GM18909 (cell line): Measurements from ENCODE around the gene SMAD3.
A peak's percentile ranks its signal among the peaks of the same experiment; 100 is the strongest.

Experiments
- ATAC-seq: cut with Tn5 transposase; IDR thresholded peaks from one replicate; pipeline ENCODE4 v1.9.1; 2021; ENCODE audit warnings: mild to moderate bottlenecking; ENCODE audit not compliant: unreplicated experiment, poor library complexity

The SMAD3 gene

DNA sequence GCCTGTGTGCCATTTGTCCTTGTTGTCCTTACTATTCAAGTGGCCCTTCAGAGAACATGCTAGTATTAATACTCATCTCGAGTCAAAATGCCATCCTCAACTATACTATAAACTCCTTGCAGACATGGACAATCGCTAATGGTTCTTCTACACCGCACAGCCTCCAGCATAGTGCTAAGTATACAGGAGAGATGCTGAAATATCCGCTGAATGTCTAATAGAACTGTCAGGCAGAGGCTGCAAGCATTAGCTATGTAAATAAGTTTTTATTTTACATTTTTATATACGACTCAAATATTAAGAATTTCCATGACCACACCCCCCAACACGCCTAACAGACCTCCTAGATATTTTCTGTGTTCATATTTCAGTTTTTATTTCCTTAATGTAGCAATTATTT lies 149.7 kb downstream of the SMAD3 start:
- no peak for ATAC-seq

DNA sequence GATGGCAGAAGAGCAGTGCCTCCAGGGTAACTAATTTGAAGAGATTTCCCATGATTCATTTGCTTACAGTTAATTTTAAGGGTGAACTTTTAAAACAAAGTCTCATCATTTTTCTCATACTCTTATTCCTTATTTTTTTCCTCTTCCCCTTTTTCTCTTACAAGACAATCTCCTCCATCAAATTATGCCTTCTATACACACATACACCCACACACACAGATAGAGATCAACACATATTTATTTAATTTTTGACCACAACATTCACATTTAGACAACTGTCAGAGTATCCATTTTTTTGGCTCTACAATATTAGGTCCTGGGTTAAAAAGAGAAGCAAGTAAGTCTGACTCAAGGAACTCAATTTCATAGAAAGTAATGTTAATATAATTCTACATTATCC lies 151.5 kb downstream of the SMAD3 start:
- ATAC-seq: no peak

DNA sequence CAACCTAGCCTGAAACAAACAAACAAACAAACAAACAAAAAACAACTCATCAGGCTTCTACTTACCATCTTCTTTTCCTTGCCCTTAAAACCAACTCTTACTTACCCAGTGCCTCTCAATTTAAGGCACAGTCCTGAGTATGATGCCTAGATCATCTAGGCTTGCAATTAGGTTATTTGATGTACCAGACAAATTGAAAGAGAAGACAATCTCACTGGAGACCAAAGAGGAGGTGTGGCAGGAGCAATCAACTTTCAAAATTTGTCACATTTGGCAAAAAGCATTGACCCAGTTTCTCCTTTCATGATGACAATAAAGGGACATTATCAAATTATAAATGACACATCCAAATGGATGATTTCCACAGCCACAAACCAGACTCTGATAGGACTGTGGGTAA lies 153.0 kb downstream of the SMAD3 start:
- ATAC-seq: no peak

DNA sequence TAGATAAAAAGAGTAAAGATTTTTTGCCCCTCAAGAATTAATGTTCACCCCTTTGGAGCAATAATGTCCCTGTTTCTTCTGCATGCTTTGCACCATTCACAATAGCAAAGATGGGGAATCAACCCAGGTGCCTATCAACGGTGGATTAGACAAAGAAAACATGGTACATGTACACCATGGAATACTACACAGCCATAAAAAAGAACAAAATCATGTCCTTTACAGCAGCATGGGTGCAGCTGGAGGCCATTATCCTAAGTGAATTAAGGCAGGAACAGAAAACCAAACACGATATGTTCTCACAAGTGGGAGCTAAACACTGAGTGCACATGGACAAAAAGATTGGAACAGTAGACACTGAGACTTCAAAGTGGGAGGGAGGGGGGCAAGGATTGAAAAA lies 153.9 kb downstream of the SMAD3 start:
- no peak for ATAC-seq

DNA sequence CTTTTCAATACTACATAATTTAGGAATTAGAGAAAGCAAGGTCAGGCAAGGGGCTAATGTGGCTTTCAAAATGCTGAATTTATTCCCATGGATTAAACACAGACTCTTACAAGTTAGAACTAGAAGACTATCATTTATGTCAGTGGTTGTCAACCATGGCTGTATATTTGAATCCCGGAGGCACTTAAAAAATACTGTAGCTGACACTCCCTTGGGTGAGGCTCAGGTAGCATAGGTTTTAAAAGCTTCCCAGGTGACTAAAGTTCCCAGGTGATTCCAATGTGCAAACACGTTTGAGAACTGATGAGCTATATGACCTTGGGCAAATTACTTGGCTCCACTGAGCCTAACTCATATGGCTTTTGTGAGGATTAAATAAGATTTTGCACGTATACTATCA lies 159.5 kb downstream of the SMAD3 start:
- ATAC-seq: no peak

DNA sequence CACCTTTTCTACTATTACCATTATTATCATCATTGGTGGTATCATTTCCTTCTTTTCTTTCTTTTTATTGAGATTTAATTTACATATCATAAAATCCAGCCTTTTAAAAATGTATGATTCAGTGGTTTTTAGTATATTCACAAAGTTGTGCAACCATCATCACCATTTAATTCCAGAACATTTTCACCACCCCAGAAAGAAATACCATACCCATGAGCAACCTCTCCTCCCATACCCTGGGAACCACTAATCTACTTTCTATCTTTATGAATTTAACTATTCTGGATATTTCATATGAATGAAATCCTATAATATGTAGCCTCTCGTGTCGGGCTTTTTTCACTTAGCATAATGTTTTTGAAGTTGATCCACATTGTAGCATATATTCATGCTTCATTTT lies 159.9 kb downstream of the SMAD3 start:
- ATAC-seq: no peak

DNA sequence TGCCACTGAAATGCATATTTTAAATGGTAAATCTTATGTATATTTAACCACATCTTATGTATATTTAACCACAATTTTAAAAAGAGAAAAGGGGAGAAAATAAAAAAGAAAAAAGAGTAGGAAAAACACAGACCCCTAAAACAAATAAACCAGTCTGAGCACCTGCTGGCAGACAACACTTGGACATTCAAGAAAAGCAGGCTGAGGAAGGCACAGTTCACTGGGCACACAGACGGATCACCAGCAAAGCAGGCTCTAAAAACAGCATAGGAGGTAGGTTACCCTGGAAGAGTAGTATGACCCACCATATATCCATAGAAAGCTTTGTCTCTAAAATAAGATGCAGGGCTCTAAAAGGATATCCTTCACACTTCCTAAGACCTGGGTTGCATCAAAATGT lies 162.0 kb downstream of the SMAD3 start:
- ATAC-seq: no peak

DNA sequence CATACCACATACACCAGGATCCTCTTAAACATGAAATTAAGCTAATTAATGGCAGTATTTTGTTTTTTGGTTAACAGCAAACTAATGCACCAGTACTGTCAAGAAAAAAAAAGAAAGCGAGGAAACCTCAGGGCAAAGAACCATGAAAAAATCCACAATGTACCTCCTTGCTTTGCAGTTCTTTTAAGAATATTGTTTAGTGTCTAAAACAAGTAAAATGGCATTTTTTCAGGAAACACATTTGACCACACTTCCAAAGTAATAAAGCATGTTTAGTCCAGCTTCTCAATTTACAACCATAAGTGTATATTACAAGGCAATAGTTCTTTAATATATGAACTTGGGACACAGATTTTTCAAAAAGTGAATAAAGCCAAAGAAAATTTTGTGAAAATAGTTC lies 162.4 kb downstream of the SMAD3 start:
- no peak for ATAC-seq

DNA sequence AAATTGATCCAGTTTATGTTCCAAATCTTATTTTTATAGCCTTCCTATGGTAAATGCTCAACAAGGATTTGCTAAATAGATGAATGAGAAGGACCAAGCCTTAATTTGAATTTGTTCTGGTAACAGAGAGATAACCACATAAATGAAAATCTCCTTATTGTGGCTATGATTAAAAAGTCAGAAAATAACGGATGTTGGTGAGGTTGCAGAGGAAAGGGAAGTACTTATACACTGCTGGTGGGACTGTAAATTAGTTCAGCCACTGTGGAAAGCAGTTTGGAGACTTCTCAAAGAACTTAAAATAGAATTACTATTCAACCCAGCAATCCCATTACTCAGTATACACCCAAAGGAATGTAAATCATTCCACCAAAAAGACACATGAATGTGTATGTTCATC lies 162.9 kb downstream of the SMAD3 start:
- no peak for ATAC-seq

DNA sequence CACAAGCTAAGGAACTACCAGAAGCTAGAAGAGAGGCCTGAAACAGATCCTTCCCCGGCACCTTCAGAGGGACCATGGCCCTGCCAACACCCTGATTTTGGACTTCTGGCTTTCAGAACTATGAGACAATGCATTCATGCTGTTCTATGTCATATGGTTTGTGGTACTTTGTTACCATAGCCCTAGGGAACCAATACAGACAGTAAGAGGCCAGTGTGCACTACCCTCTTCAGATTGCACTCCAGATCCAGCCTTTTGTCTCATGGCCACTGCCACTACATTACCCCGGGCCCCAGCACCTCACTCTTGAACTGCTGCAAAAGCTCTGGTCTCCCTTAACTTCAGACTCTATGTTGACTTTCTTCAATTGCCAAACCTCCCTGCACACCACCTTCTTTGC lies 165.1 kb downstream of the SMAD3 start:
- no peak for ATAC-seq

DNA sequence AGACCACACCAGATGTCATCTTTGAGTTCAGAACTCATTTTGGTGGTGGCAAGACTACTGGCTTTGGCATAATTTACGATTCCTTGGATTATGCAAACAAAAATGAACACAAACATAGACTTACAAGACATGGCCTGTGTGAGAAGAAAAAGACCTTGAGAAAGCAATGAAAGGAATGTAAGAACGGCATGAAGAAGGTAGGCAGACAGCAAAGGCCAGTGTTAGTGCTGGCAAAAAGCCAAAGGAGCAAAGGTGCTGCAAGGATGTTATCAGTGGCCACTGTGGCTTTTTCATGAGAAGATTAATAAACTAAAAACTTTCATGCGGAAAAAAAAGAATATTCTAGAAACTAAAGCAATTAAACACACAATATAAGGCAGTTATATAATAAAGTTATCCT lies 167.2 kb downstream of the SMAD3 start:
- no peak for ATAC-seq

DNA sequence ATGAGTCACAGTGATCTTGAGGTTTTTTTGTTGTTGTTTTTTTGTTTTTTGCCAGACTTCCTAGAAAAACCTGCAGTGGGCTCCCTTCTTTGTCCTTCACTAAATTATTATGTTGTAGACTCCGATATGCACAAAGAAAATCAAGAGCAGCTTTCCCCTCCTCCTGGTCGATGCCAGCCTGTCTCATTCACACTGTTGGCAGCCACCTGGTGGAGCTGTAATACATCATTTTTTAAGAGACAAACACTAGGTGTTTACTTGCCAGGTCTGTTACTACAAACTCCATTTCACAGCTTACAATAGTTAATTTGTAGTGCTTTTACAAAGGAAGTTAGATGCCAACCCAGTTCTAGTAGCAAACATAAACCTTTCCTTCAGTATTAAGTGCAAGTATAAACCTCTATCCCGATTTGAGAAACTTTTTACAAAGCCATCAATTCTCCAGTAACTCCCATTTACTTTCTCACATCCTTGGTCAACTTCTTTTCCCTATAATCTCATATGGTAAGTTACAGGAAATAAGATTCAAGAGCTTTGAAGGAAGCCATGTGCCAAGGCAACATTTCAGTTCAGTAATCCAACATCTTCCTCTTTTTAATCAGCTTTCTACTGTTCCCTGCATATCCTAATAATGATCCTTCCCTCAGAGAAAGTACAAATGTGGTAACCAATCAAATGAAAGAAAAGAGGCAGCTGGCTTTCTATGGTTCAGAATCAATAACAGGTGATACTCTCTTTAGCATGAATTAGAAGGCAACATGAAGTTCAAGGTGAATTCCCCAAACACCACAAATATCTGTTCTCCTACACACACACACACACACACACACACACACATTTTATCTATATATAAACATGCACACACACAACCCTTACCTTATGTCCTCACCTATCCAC lies 175.1 kb downstream of the SMAD3 start:
- ATAC-seq: no peak

DNA sequence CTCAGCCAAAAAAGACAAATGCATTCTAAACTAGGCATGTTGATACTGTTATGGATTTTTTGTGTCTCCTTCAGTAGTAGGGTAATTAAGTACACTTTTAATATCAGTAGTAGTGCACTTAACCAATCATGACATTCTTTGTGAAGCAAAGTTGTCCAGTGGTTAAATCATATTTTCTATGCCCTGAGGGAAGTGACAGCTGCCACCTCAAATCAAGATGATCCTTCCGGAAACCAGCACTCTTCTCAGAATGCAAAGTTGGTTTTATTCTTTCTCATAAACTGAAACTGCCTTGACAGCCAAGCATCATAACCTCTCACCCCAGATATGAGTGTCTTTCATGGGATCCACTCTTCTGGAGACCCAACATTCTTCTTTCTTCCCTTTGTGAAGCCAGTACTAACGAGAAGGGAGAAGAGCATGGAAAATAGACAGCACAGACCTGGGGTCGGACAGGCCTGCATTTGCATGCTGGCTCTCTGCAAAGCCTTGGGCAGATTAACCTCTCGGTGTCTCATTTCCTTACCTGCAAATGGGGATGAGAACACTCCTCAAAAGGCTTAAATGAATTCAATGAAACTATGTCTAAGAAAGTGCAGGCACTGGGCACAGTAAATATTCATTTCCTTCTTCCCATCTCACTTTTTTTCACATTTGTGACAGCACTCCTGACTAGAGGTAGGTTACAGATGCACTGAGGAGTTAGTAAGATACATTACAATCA lies 175.9 kb downstream of the SMAD3 start:
- peak; percentile 84 for ATAC-seq

DNA sequence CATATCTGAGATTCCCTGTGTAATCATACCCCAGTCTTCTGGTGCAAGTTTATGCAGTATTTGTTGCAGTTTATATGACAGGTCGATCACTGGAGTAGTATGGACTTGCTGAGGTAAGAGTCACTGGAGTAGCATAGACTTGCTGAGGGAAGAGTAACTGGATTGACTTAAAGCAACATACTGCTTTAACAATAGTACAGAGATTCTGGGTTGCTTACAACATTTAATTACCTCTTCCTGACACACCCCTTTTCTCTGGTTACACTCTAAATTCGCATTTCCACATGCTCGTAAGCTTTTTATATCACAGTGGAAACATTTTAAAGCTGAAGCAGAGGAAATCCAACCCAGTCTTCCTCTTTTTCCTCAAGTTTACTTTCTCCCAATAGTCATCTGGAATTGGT lies 177.3 kb downstream of the SMAD3 start:
- ATAC-seq: no peak
